ENCODE results near the gene COL19A1.

COL19A1 gene

GRCh38 chr6:69973138-69973537 lies 106.8 kb downstream of the COL19A1 start:
- H3K4me3 ChIP-seq (ENCODE audit: low read depth, low read length) = no peak overlapping the region
- DNase-seq (ENCODE audit: low read depth) = no peak
- TF ChIP-seq POLR2A (IDR thresholded peaks at IDR 0.05; ENCODE audit: extremely low read depth, insufficient read length) (no peak), MYC (IDR thresholded peaks at IDR 0.05; ENCODE audit: low read depth, low read length) (no peak), CTCF (IDR thresholded peaks at IDR 0.05; ENCODE audit: low read depth, low read length) (no peak), MAX (IDR thresholded peaks at IDR 0.05; ENCODE audit: low read depth, low read length) (no peak)

- no peak overlapping the region for H3K4me3 ChIP-seq (ENCODE audit: low read depth, low read length)
- TF ChIP-seq CTCF (IDR thresholded peaks at IDR 0.05; ENCODE audit: low read depth, low read length) = no peak
- no peak for TF ChIP-seq MYC (IDR thresholded peaks at IDR 0.05; ENCODE audit: low read depth, low read length)
- no peak for TF ChIP-seq MAX (IDR thresholded peaks at IDR 0.05; ENCODE audit: low read depth, low read length)
- TF ChIP-seq POLR2A (IDR thresholded peaks at IDR 0.05; ENCODE audit: extremely low read depth, insufficient read length) = no peak
- DNase-seq (ENCODE audit: low read depth) = no peak
These were observed 107.4 kb downstream of the COL19A1 start for GRCh38 chr6:69973763-69974162.

- TF ChIP-seq MAX (IDR thresholded peaks at IDR 0.05; ENCODE audit: low read depth, low read length) (no peak), MYC (IDR thresholded peaks at IDR 0.05; ENCODE audit: low read depth, low read length) (no peak), CTCF (IDR thresholded peaks at IDR 0.05; ENCODE audit: low read depth, low read length) (no peak), POLR2A (IDR thresholded peaks at IDR 0.05; ENCODE audit: extremely low read depth, insufficient read length) (no peak)
- no peak overlapping the region for H3K4me3 ChIP-seq (ENCODE audit: low read depth, low read length)
- DNase-seq (ENCODE audit: low read depth) = no peak
These were observed 107.8 kb downstream of the COL19A1 start for GRCh38 chr6:69974193-69974592.

- TF ChIP-seq MAX (IDR thresholded peaks at IDR 0.05; ENCODE audit: low read depth, low read length) (no peak), POLR2A (IDR thresholded peaks at IDR 0.05; ENCODE audit: extremely low read depth, insufficient read length) (no peak), MYC (IDR thresholded peaks at IDR 0.05; ENCODE audit: low read depth, low read length) (no peak), CTCF (IDR thresholded peaks at IDR 0.05; ENCODE audit: low read depth, low read length) (no peak)
- H3K4me3 ChIP-seq (ENCODE audit: low read depth, low read length) = no peak overlapping the region
- no peak for DNase-seq (ENCODE audit: low read depth)
These were observed 110.3 kb downstream of the COL19A1 start for GRCh38 chr6:69976591-69977090.

- no peak for DNase-seq (ENCODE audit: low read depth)
- H3K4me3 ChIP-seq (ENCODE audit: low read depth, low read length) = no peak overlapping the region
- TF ChIP-seq POLR2A (IDR thresholded peaks at IDR 0.05; ENCODE audit: extremely low read depth, insufficient read length) (no peak), MAX (IDR thresholded peaks at IDR 0.05; ENCODE audit: low read depth, low read length) (no peak)
These were observed 114.3 kb downstream of the COL19A1 start for GRCh38 chr6:69980624-69981023.

- no peak for TF ChIP-seq MAX (IDR thresholded peaks at IDR 0.05; ENCODE audit: low read depth, low read length)
- no peak for TF ChIP-seq CTCF (IDR thresholded peaks at IDR 0.05; ENCODE audit: low read depth, low read length)
- no peak for TF ChIP-seq POLR2A (IDR thresholded peaks at IDR 0.05; ENCODE audit: extremely low read depth, insufficient read length)
- TF ChIP-seq MYC (IDR thresholded peaks at IDR 0.05; ENCODE audit: low read depth, low read length) = no peak
- no peak for DNase-seq (ENCODE audit: low read depth)
These were observed 118.2 kb downstream of the COL19A1 start for GRCh38 chr6:69984506-69984905.

More at GRCh38 chr6:69984506-69984905, 118.2 kb downstream of the COL19A1 start:
- no peak overlapping the region for H3K4me3 ChIP-seq (ENCODE audit: low read depth, low read length)
